Activated effector memory CD4-positive, alpha-beta T cell treated with anti-CD3 and anti-CD28 coated beads, Interleukin-2, amount 50 U/mL, for 16 hours (primary cell): ENCODE measurements around the gene EPB41.
"Not testable (repeated sequence)": the region's sequence is repeated elsewhere in the genome, so short reads cannot be mapped to it uniquely, and the experiment has no call there.

Experiments used
- DNase-seq: peaks from one replicate; pipeline ENCODE4 v3.0.0-alpha.2; 2020

EPB41 gene

GRCh38 chr1:29144178-29144577 is 229.8 kb downstream of the EPB41 start:
- DNase-seq, result no peak

- DNase-seq, result no peak
Measured at GRCh38 chr1:29145739-29146437, 231.5 kb downstream of the EPB41 start.

GRCh38 chr1:29148656-29149491 is 234.5 kb downstream of the EPB41 start:
- no peak for DNase-seq

GRCh38 chr1:29150346-29150745 is 236.0 kb downstream of the EPB41 start:
- not testable (repeated sequence) for DNase-seq

- no peak for DNase-seq
Measured at GRCh38 chr1:29152046-29152805, 237.9 kb downstream of the EPB41 start.

- no peak for DNase-seq
Measured at GRCh38 chr1:29156543-29157268, 242.3 kb downstream of the EPB41 start.

GRCh38 chr1:29157269-29157601 is 242.9 kb downstream of the EPB41 start:
- no peak for DNase-seq

- DNase-seq, result no peak
Measured at GRCh38 chr1:29159773-29160172, 245.4 kb downstream of the EPB41 start.

GRCh38 chr1:29162025-29162424 is 247.7 kb downstream of the EPB41 start:
- DNase-seq, result no peak

- no peak for DNase-seq
Measured at GRCh38 chr1:29162476-29163138, 248.2 kb downstream of the EPB41 start.

GRCh38 chr1:29164588-29164987 is 250.2 kb downstream of the EPB41 start:
- DNase-seq, result no peak

- DNase-seq, result no peak
Measured at GRCh38 chr1:29166291-29166878, 252.0 kb downstream of the EPB41 start.

- DNase-seq, result no peak
Measured at GRCh38 chr1:29167904-29168303, 253.5 kb downstream of the EPB41 start.
